IMR-90 (cell line): ENCODE data around the gene ANKS3. TPM values are rescaled to one million over a fixed set of nuclear protein-coding genes. Genes with fewer than 3 reads are reported as not detected.

Source experiments
- ATAC-seq: fragments of 200-7000 bp; cut with Tn5 transposase; 2 replicates; pipeline ENCODE4 v1.9.1; 2020; ENCODE audit warnings: low read depth, mild to moderate bottlenecking, moderate library complexity
- BruUV-seq: library from RNA; stranded (reverse); fragments of 400-500 nt; replicated peaks from 2 replicates; lab custom pipeline; 2021; lab: Mats Ljungman, UMichigan
- CTCF ChIA-PET: fragments of 300-600 bp; formaldehyde crosslinking; extraction: SDS; loops from one replicate; lab custom pipeline; 2021; ENCODE audit warnings: antibody characterized with exemption; lab: Yijun Ruan, JAX
- POLR2A ChIA-PET: fragments of 300-600 bp; sonication (Branson Sonifier 250); formaldehyde crosslinking; loops from one replicate; lab custom pipeline; 2022; ENCODE audit warnings: antibody characterized with exemption; ENCODE audit not compliant: unreplicated experiment; lab: Charles Lee
- DNase-seq: peaks from one replicate; pipeline ENCODE4 v3.0.0; 2013
- H2AFZ ChIP-seq: replicated peaks from 2 replicates; pipeline ENCODE3; 2013; ENCODE audit warnings: low read length, mild to moderate bottlenecking; ENCODE audit not compliant: poor library complexity
- H2AK5ac ChIP-seq: 2 replicates; pipeline ENCODE4 v1.6.1; 2013; ENCODE audit warnings: low read depth, low read length, inconsistent platforms
- H2AK9ac ChIP-seq: replicated peaks from 2 replicates; pipeline ENCODE3; 2013; ENCODE audit warnings: mild to moderate bottlenecking, low read depth, low read length, moderate library complexity; ENCODE audit not compliant: poor library complexity
- H2BK120ac ChIP-seq: 2 replicates; pipeline ENCODE4 v1.6.1; 2013; ENCODE audit warnings: low read depth, low read length, inconsistent platforms
- H2BK15ac ChIP-seq: 3 replicates; pipeline ENCODE4 v1.6.1; 2013; ENCODE audit warnings: low read depth, low read length, inconsistent platforms
- H2BK20ac ChIP-seq: 2 replicates; pipeline ENCODE4 v1.6.1; 2013; ENCODE audit warnings: low read depth, mild to moderate bottlenecking, inconsistent platforms, low read length, moderate library complexity
- H2BK5ac ChIP-seq: 2 replicates; pipeline ENCODE4 v1.6.1; 2013; ENCODE audit warnings: mild to moderate bottlenecking, low read depth, low read length, inconsistent platforms; ENCODE audit not compliant: poor library complexity, severe bottlenecking
- H3K14ac ChIP-seq: replicated peaks from 2 replicates; pipeline ENCODE4 v1.6.1; 2013; ENCODE audit warnings: low read depth, low read length, inconsistent platforms
- H3K18ac ChIP-seq: 2 replicates; pipeline ENCODE4 v1.6.1; 2013; ENCODE audit warnings: low read depth, low read length, control low read depth
- H3K23ac ChIP-seq: 2 replicates; pipeline ENCODE4 v1.6.1; 2013; ENCODE audit warnings: low read depth, low read length, inconsistent platforms
- H3K27ac ChIP-seq: 2 replicates; pipeline ENCODE4 v1.5.1; 2013; ENCODE audit warnings: mild to moderate bottlenecking, control low read depth, low read length; ENCODE audit not compliant: insufficient read depth
- H3K27me3 ChIP-seq: 2 replicates; pipeline ENCODE4 v1.6.1; 2013; ENCODE audit warnings: low read length; ENCODE audit not compliant: control insufficient read depth, insufficient read depth
- H3K36me3 ChIP-seq: 2 replicates; pipeline ENCODE4 v1.6.1; 2013; ENCODE audit warnings: low read length, mixed read lengths; ENCODE audit not compliant: control insufficient read depth, insufficient read depth
- H3K4ac ChIP-seq: 2 replicates; pipeline ENCODE4 v1.6.1; 2013; ENCODE audit warnings: low read depth, low read length, inconsistent platforms
- H3K4me1 ChIP-seq: 2 replicates; pipeline ENCODE4 v1.6.1; 2013; ENCODE audit warnings: low read length, mixed read lengths; ENCODE audit not compliant: control insufficient read depth, insufficient read depth
- H3K4me2 ChIP-seq: 2 replicates; pipeline ENCODE4 v1.6.1; 2013; ENCODE audit warnings: low read depth, mild to moderate bottlenecking, control low read depth, low read length, moderate library complexity
- H3K4me3 ChIP-seq: 2 replicates; pipeline ENCODE4 v1.5.1; 2013; ENCODE audit warnings: low read depth, mild to moderate bottlenecking, control low read depth, low read length, moderate library complexity; ENCODE audit not compliant: insufficient read depth
- H3K56ac ChIP-seq: 2 replicates; pipeline ENCODE4 v1.6.1; 2013; ENCODE audit warnings: low read length, inconsistent platforms; ENCODE audit not compliant: insufficient read depth; ENCODE audit errors: extremely low read depth
- H3K79me1 ChIP-seq, 2 experiments: 2 replicates each; pipeline ENCODE4 v1.6.1; 2013; ENCODE audit warnings: low read length in 2 of 2, inconsistent platforms in 1 of 2, low read depth in 1 of 2
- H3K9ac ChIP-seq: 2 replicates; pipeline ENCODE4 v1.6.1; 2013; ENCODE audit warnings: low read depth, low read length, control low read depth
- H3K9me1 ChIP-seq: 2 replicates; pipeline ENCODE4 v1.6.1; 2013; ENCODE audit warnings: low read length, inconsistent platforms; ENCODE audit not compliant: insufficient read depth
- H3K9me3 ChIP-seq: 2 replicates; pipeline ENCODE4 v1.6.1; 2013; ENCODE audit warnings: low read length; ENCODE audit not compliant: control insufficient read depth, insufficient read depth
- H4K20me1 ChIP-seq: 2 replicates; pipeline ENCODE4 v1.6.1; 2013; ENCODE audit warnings: low read length, inconsistent platforms; ENCODE audit not compliant: insufficient read depth
- H4K5ac ChIP-seq: 2 replicates; pipeline ENCODE4 v1.6.1; 2013; ENCODE audit warnings: mild to moderate bottlenecking, low read depth, low read length, control low read depth
- H4K8ac ChIP-seq, 2 experiments: 2 replicates each; pipeline ENCODE4 v1.6.1; 2013; ENCODE audit warnings: low read depth in 2 of 2, low read length in 2 of 2, control low read depth in 1 of 2, inconsistent platforms in 1 of 2
- H4K91ac ChIP-seq: 2 replicates; pipeline ENCODE4 v1.6.1; 2013; ENCODE audit warnings: low read depth, low read length, inconsistent platforms; ENCODE audit not compliant: insufficient read depth
- FOS ChIP-seq: fragments of 150-350 bp; IDR thresholded peaks from 2 replicates; pipeline ENCODE4 v1.6.1; 2016; ENCODE audit warnings: low read depth, low read length
- NFE2L2 ChIP-seq: fragments of 150-350 bp; IDR thresholded peaks from 2 replicates; pipeline ENCODE4 v1.6.1; 2016; ENCODE audit warnings: low read depth, mild to moderate bottlenecking, low read length
- RCOR1 ChIP-seq: IDR thresholded peaks from 2 replicates; pipeline ENCODE4 v1.6.1; 2012; ENCODE audit warnings: mild to moderate bottlenecking, low read length, improper control_type of control experiment; ENCODE audit not compliant: insufficient replicate concordance
- WGBS, 2 experiments: methylation state at CpG; one replicate each; pipeline versions ENCODE4 v1.1.5 to v1.1.7; 2013; ENCODE audit warnings: missing lambda C conversion rate in 2 of 2; ENCODE audit not compliant: insufficient read length in 1 of 2; ENCODE audit errors: extremely low coverage in 2 of 2; 5-methylcytosine and 5-hydroxymethylcytosine counted together
- dilution Hi-C: fragments of 300-500 bp; cut with HindIII; formaldehyde crosslinking; loops from one replicate; pipeline ENCODE4 v1.14.3; 2018; ENCODE audit warnings: low sequenced_read_pairs; ENCODE audit not compliant: unreplicated experiment
- in situ Hi-C: fragments of 300-500 bp; cut with MboI; formaldehyde crosslinking; loops from 3 replicates; pipeline ENCODE4 v1.14.3; 2019; ENCODE audit warnings: low sequenced_read_pairs, inconsistent platforms, mixed read lengths
- intact Hi-C: fragments of 100-400 bp; cut with micrococcal nuclease; formaldehyde crosslinking; loops from 2 replicates; pipeline ENCODE4 v1.10.0; 2022
- polyA plus RNA-seq, 3 experiments: library from polyadenylated mRNA; depleted of rRNA; stranded (reverse); fragments of >200 nt; gene quantifications; 2 replicates each; pipeline ENCODE4 v1.2.3, GENCODE V29; 2012; ENCODE audit warnings: low replicate concordance in 1 of 3
- total RNA-seq: library from RNA; depleted of rRNA; stranded (reverse); fragments of >200 nt; gene quantifications from 2 replicates; pipeline ENCODE4 v1.2.3, GENCODE V29; 2012

ANKS3 gene
- total and polyA plus RNA-seq, 2 of the 4 experiments (the other 2 are of a cell fraction): 24.4 to 25.0 TPM

DNA sequence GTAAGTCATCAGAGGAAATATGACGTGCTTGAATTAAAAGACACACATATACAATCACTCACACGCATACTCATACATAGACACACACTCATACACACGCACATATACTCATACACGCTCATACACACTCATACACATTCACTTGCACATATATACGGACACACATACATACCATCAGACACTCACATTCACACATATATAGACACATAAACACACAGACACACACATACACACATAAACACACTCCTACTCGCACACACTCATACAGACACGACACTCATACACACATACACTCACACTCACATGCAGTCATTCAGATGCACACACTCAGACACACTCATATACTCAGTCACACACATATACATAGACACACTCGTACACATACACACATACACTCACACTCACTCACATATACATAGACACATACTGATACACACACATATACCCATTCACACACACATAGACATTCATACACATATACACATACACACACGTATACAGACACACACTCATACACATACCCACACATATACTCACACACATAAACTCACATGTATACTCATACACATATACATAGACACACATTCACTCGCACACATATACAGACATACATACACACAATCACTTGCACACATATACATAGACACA, 65.6 kb downstream of the ANKS3 start:
- H2AFZ ChIP-seq: no peak overlapping the region
- dilution Hi-C loops: no loop called here
- no peak overlapping the region for H3K14ac ChIP-seq
- TF ChIP-seq RCOR1: no peak
- TF ChIP-seq FOS: no peak
- no peak for TF ChIP-seq NFE2L2
- no peak overlapping the region for H3K4me2 ChIP-seq
- H4K91ac ChIP-seq: no peak overlapping the region
- no peaks in the 10 kb centered on the region for H3K27me3 ChIP-seq
- TSS peak; percentile 70 for BruUV-seq
- no peak overlapping the region for H2AK5ac ChIP-seq
- no peak overlapping the region for H2BK120ac ChIP-seq
- H4K5ac ChIP-seq: no peak overlapping the region
- H3K23ac ChIP-seq: no peak overlapping the region
- ChIA-PET POLR2A (no interaction called here), CTCF (no interaction called here)
- H3K4me3 ChIP-seq: no peak overlapping the region
- no peak overlapping the region for H3K18ac ChIP-seq
- ATAC-seq (no peak), DNase-seq (no peak)
- H3K4ac ChIP-seq: no peak overlapping the region
- peak overlapping the region; percentile 52 for H2BK5ac ChIP-seq
- H3K4me1 ChIP-seq: no peaks in the 10 kb centered on the region
- intact Hi-C loops: no loop called here
- 98 to 100% methylated on average over 4 to 10 of the region's 10 CpGs for WGBS, 2 experiments
- H3K36me3 ChIP-seq: peaks cover 67% of the 10 kb centered on the region
- H2AK9ac ChIP-seq: no peak overlapping the region
- peaks cover 2% of the 10 kb centered on the region; the same call in 1 of the 2 replicates for H3K9me1 ChIP-seq
- H3K27ac ChIP-seq: no peak overlapping the region
- no peak overlapping the region for H2BK20ac ChIP-seq
- in situ Hi-C loops: no loop called here
- peaks cover 6 to 16% of the 10 kb centered on the region in 2 experiments; a peak in 3 of 4 replicates for H3K79me1 ChIP-seq
- no peaks in the 10 kb centered on the region for H3K9me3 ChIP-seq
- peaks cover 8% of the 10 kb centered on the region; the same call in 1 of the 2 replicates for H4K20me1 ChIP-seq
- H3K56ac ChIP-seq: no peak overlapping the region
- H3K9ac ChIP-seq: no peak overlapping the region
- no peak overlapping the region for H2BK15ac ChIP-seq
- no peak overlapping the region for H4K8ac ChIP-seq
